Epithelial cell of esophagus (primary cell): Measurements from ENCODE around the gene RASA2.

ENCODE experiments used
- DNase-seq: peaks from one replicate; pipeline ENCODE4 v3.0.0; 2010; ENCODE audit warnings: low read depth
- H3K4me3 ChIP-seq: 2 replicates; pipeline ENCODE4 v1.5.1; 2011; ENCODE audit warnings: mild to moderate bottlenecking, low read length, control low read depth
- CTCF ChIP-seq: IDR thresholded peaks from 2 replicates; pipeline ENCODE4 v1.5.1; 2011; ENCODE audit warnings: low read depth, mild to moderate bottlenecking, low read length, control low read depth, inconsistent platforms; ENCODE audit not compliant: insufficient read depth; ENCODE audit errors: missing control alignments

Gene RASA2

GRCh38 chr3:141486746-141487520 is at the start of gene RASA2:
Gene RASA2 (plus strand): TSS chr3:141487027. CDS start chr3:141487084, 57 bp downstream.
- TF ChIP-seq CTCF: no peak
- DNase-seq: peak; percentile 81
- peak within 1 kb of the TSS; percentile 62 for H3K4me3 ChIP-seq

DNA sequence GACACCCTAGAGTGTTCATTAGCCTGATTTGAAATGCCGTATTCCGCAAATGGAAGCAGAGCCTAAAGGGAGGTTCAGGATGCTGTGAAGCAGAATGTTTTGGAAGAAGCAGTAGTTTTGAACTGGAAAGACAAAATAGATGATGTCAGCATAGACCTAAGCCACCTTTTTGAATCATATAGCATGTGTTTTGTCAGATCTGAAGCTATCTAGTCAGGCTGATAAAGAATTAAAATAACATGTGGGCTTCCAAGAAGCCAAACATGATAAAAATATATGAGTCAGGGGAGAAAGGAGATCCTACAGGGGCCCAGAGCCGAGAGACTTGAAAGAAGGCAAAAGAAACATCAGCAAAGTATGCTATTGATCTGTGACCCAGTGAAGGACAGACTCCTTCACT is 47.2 kb upstream of the RASA2 start:
- TF ChIP-seq CTCF: no peak
- H3K4me3 ChIP-seq: no peak overlapping the region
- DNase-seq: no peak

DNA sequence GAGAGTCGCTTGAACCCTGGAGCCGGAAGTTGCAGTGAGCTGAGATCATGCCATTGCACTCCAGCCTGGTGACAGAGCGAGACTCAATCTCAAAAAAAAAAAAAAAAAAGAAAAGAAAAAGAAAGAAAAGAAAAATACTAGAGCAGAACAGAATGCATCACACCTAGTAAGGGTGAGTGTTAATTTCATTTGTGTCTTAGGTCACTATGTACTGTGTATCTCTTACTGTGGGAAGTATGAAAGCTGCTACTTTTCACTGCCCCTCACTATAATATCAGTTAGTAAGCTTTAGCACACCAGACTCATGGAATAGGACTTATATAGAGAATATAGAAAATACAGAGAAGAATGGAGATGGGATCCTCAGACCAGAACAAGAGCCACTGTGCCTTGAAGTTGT is 45.9 kb upstream of the RASA2 start:
- TF ChIP-seq CTCF: no peak
- DNase-seq: no peak
- H3K4me3 ChIP-seq: no peak overlapping the region

DNA sequence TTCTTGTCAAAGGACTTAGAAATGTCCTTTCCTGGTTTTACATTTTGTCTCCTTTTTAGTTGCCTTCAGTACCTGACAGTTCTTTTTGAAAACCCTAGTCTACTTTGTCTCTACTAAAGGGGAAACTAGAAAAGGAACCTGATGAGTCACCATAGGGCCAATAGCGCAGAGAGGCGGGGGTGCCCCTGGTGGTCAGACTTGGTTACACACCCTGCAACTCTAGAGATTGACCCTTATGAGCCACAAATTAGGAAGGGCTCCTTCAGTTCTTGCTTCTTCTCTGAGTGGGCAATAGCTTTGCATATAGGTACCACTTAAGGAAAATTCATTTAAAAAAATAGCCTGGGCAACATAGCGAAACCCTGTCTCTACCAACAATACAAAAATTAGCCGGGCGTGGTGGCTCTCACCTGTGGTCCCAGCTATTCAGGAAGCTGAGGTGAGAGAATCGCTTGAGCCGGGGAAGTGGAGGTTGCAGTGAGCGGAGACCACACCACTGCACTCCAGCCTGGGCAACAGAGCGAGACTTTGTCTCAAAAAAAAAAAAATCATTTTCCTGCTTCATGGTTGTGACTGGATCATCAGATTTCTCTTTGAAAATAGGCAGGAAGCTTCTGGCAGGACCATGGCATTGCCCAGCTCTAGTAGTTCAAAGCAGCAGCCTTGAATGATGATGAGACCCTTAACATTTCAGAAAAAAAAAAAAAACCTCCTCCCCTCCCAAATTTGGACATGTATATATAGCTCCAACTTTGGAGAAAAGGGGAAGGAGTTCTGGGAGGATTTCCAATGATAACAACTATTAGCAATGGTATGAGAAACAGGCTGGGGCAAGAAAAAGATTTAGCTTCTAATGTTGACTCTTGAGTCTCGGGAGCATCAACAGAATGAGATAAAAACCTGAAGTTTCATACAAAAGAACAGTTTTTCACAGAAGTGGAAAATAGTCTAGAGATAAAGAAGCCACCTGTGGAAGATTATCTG is 45.2 kb upstream of the RASA2 start:
- peak; percentile 68 for DNase-seq
- H3K4me3 ChIP-seq: no peak overlapping the region
- TF ChIP-seq CTCF: peak; percentile 89

DNA sequence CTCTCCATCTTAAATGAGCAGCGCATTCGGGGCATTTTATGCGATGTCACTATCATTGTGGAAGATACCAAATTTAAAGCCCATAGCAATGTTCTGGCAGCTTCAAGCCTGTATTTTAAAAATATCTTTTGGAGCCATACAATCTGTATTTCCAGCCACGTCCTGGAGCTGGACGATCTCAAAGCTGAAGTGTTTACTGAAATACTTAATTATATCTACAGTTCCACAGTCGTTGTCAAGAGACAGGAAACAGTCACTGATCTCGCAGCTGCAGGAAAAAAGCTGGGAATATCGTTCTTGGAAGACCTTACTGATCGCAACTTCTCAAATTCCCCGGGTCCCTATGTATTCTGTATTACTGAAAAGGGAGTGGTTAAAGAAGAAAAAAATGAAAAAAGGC is 44.4 kb upstream of the RASA2 start:
- H3K4me3 ChIP-seq: no peak overlapping the region
- no peak for TF ChIP-seq CTCF
- no peak for DNase-seq

- H3K4me3 ChIP-seq: no peak overlapping the region
- no peak for TF ChIP-seq CTCF
These were observed 43.9 kb upstream of the RASA2 start for GRCh38 chr3:141442914-141443313.

More at GRCh38 chr3:141442914-141443313, 43.9 kb upstream of the RASA2 start:
- DNase-seq: no peak
